K562 (cell line): ENCODE data around the gene PRR29. TPM values are rescaled to one million over a fixed set of nuclear protein-coding genes. Genes with fewer than 3 reads are reported as not detected.
A peak's percentile ranks its signal among the peaks of the same experiment; 100 is the strongest.

Source experiments
- ATF3 ChIP-seq, 2 experiments: fragments of 450-650 bp in 1 of 2; sonication (generic) in 1 of 2; formaldehyde crosslinking in 1 of 2; IDR thresholded peaks in 1 of 2; conservative IDR thresholded peaks in 1 of 2; 2 replicates each; pipeline versions ENCODE4 v1.6.1 to v1.8.1; 2016 to 2023; ENCODE audit warnings: mild to moderate bottlenecking in 2 of 2, moderate library complexity in 2 of 2, inconsistent platforms in 1 of 2, missing genetic modification reagents in 1 of 2
- ATF7 ChIP-seq: fragments of 450-650 bp; IDR thresholded peaks from 2 replicates; pipeline ENCODE4 v1.7.1; 2014; ENCODE audit warnings: mild to moderate bottlenecking, moderate library complexity
- CBFA2T2 ChIP-seq: fragments of 450-650 bp; conservative IDR thresholded peaks from 2 replicates; pipeline ENCODE4 v1.6.1; 2017; ENCODE audit warnings: mild to moderate bottlenecking
- CEBPZ ChIP-seq: fragments of 150-350 bp; IDR thresholded peaks from 2 replicates; pipeline ENCODE4 v1.6.1; 2014; ENCODE audit warnings: low read depth, mild to moderate bottlenecking, low read length, borderline replicate concordance
- CHD4 ChIP-seq: fragments of 200-600 bp; sonication (generic); IDR thresholded peaks from 3 replicates; pipeline ENCODE4 v1.6.1; 2012; ENCODE audit warnings: low read depth, mild to moderate bottlenecking, mixed read lengths, low read length, inconsistent platforms; ENCODE audit not compliant: insufficient read depth, insufficient replicate concordance, poor library complexity, severe bottlenecking
- DPF2 ChIP-seq: fragments of 450-650 bp; IDR thresholded peaks from 2 replicates; pipeline ENCODE4 v1.6.1; 2016
- E2F1 ChIP-seq: sonication (generic); formaldehyde crosslinking; IDR thresholded peaks from 2 replicates; pipeline ENCODE4 v1.8.1; 2023; ENCODE audit warnings: mild to moderate bottlenecking, missing genetic modification reagents, moderate library complexity
- E2F4 ChIP-seq: sonication (generic); formaldehyde crosslinking; IDR thresholded peaks from 2 replicates; pipeline ENCODE4 v1.8.0; 2022; ENCODE audit warnings: mild to moderate bottlenecking, low read depth, missing genetic modification reagents
- EP400 ChIP-seq: fragments of 450-650 bp; IDR thresholded peaks from 2 replicates; pipeline ENCODE4 v1.6.1; 2017; ENCODE audit warnings: antibody characterized with exemption, mild to moderate bottlenecking, moderate library complexity
- MTA2 ChIP-seq: fragments of 450-650 bp; IDR thresholded peaks from 2 replicates; pipeline ENCODE4 v1.6.1; 2016; ENCODE audit warnings: low read depth
- PRMT5 ChIP-seq: sonication (generic); formaldehyde crosslinking; IDR thresholded peaks from 2 replicates; pipeline ENCODE4 v1.5.0; 2020; ENCODE audit warnings: missing genetic modification reagents
- SAP30 ChIP-seq: fragments of 200-600 bp; sonication (generic); IDR thresholded peaks from 2 replicates; pipeline ENCODE4 v1.6.1; 2012; ENCODE audit warnings: borderline replicate concordance, low read depth, mild to moderate bottlenecking, moderate library complexity, low read length, control low read depth, inconsistent platforms; ENCODE audit not compliant: insufficient read depth, poor library complexity, severe bottlenecking
- THAP7 ChIP-seq: fragments of 250-450 bp; sonication (Bioruptor Pico); IDR thresholded peaks from 2 replicates; pipeline ENCODE4 v1.5.0; 2021
- THRB ChIP-seq: fragments of 450-650 bp; formaldehyde crosslinking; conservative IDR thresholded peaks from 2 replicates; pipeline ENCODE4 v1.4.0; 2022; ENCODE audit warnings: mild to moderate bottlenecking, missing genetic modification characterization
- TRIM24 ChIP-seq, 2 experiments: fragments of 450-650 bp; IDR thresholded peaks; 2 replicates each; pipeline ENCODE4 v1.6.1; 2016
- ZNF165 ChIP-seq: fragments of 250-450 bp; sonication (Bioruptor Pico); IDR thresholded peaks from 2 replicates; pipeline ENCODE4 v1.4.0; 2020; ENCODE audit warnings: borderline replicate concordance
- polyA plus RNA-seq, 8 experiments: library from polyadenylated mRNA; depleted of rRNA in 4 of 8; stranded (reverse) in 5 of 8; unstranded in 3 of 8; fragments of >200 nt; fragmentation: Nextera tagmentation in 2 of 8; fragmentation: Illumina TruSeq in 1 of 8; extraction: Ambion mirVana in 2 of 8; extraction: Trizol in 1 of 8; gene quantifications; 2 replicates each; pipeline versions ENCODE4 v1.2.1 to v1.2.3, GENCODE V29; 2011 to 2014; ENCODE audit warnings: inconsistent platforms in 1 of 8, missing spikeins in 1 of 8
- total RNA-seq, 7 experiments: library from RNA; depleted of rRNA in 6 of 7; stranded (reverse); fragments of >200 nt in 6 of 7; fragmentation: Illumina TruSeq in 2 of 7; extraction: Trizol in 2 of 7; gene quantifications; 2 replicates each; pipeline versions ENCODE4 v1.2.1 to v1.2.3, GENCODE V29; 2011 to 2021; ENCODE audit warnings: low replicate concordance in 1 of 7

PRR29 gene
- total and polyA plus RNA-seq, 9 of the 15 experiments (the other 6 are each of a cell fraction or from before 2014, with no cell fraction given) = 0.08 to 0.58 (median 0.15) TPM; not detected in 5

GRCh38 chr17:63984651-63985386, 13.3 kb upstream of the PRR29 start (continued):
- TF ChIP-seq CEBPZ (no peak), TRIM24 (IDR thresholded peaks at IDR 0.05) (peak in 1 of 2 experiments; percentile 42; a peak in 1 of 4 replicates), CBFA2T2 (0 out of 2 replicates have a peak, but pooled peaks have one; percentile 9), E2F4 (CRISPR knock-in tag) (no peak), ATF3 (IDR thresholded peaks at IDR 0.05) (peak; percentile 96), ATF3 (CRISPR knock-in tag; conservative IDR thresholded peaks at IDR 0.05) (peak; percentile 85; the same call in 1 of the 2 replicates), ATF7 (peak; percentile 63; the same call in 1 of the 2 replicates), SAP30 (no peak), THAP7 (no peak), MTA2 (0 out of 2 replicates have a peak, but pooled peaks have one; percentile 30), PRMT5 (CRISPR knock-in tag) (no peak), EP400 (no peak), CHD4 (no peak), DPF2 (peak; percentile 87), ZNF165 (CRISPR knock-in tag) (no peak), THRB (CRISPR knock-in tag) (0 out of 2 replicates have a peak, but pooled peaks have one; percentile 43), E2F1 (no peak)
